Activated naive CD4-positive, alpha-beta T cell treated with anti-CD3 and anti-CD28 coated beads for 36 hours (primary cell): ENCODE results near the gene ARHGAP28. TPM values are rescaled to one million over a fixed set of nuclear protein-coding genes. Genes with fewer than 3 reads are reported as not detected.

ENCODE experiments used
- CTCF ChIA-PET: fragments of 350-600 bp; sonication (Branson Sonifier 250); formaldehyde crosslinking; loops from one replicate; lab custom pipeline; 2021; ENCODE audit warnings: antibody characterized with exemption; lab: Charles Lee
- DNase-seq: peaks from one replicate; pipeline ENCODE4 v3.0.0-alpha.2; 2020
- H3K27ac Mint-ChIP-seq: one replicate; pipeline ENCODE4 v1.8.0; 2021; ENCODE audit warnings: mild to moderate bottlenecking, mixed read lengths
- H3K27me3 Mint-ChIP-seq: one replicate; pipeline ENCODE4 v1.8.0; 2021; ENCODE audit warnings: low read depth, mixed read lengths
- H3K36me3 Mint-ChIP-seq: one replicate; pipeline ENCODE4 v1.8.0; 2021; ENCODE audit warnings: low read depth, mixed read lengths
- H3K4me1 Mint-ChIP-seq: one replicate; pipeline ENCODE4 v1.8.0; 2021; ENCODE audit warnings: low read depth, mixed read lengths
- H3K4me3 Mint-ChIP-seq: one replicate; pipeline ENCODE4 v1.8.0; 2021; ENCODE audit warnings: mild to moderate bottlenecking, moderate library complexity, mixed read lengths
- H3K9me3 Mint-ChIP-seq: one replicate; pipeline ENCODE4 v1.8.0; 2021; ENCODE audit warnings: mixed read lengths
- intact Hi-C: fragments of 100-400 bp; cut with micrococcal nuclease; formaldehyde crosslinking; loops from one replicate; pipeline ENCODE4 v1.15.1; 2023
- total RNA-seq, 2 experiments: library from RNA; stranded (reverse); gene quantifications; one replicate each; pipeline ENCODE4 v1.2.3, GENCODE V29; 2021

Gene ARHGAP28
- total RNA-seq, result not detected

GRCh38 chr18:6729247-6730091, at the start of gene ARHGAP28:
Gene ARHGAP28 (plus strand): TSS chr18:6729716. CDS start chr18:6729822, 106 bp downstream.
- Mint-ChIP-seq H3K9me3 (no peaks in the 10 kb centered on the region), H3K4me3 (peak within 1 kb of the TSS; percentile 53), H3K36me3 (no peaks in the 10 kb centered on the region), H3K27ac (no peak within 1 kb of the TSS), H3K4me1 (peaks cover 8% of the 10 kb centered on the region), H3K27me3 (peaks cover 27% of the 10 kb centered on the region)
- intact Hi-C loops, result no loop called here
- DNase-seq, result no peak
- CTCF ChIA-PET, result no interaction called here

GRCh38 chr18:6681331-6681875, 48.1 kb upstream of the ARHGAP28 start:
- Mint-ChIP-seq H3K36me3 (no peaks in the 10 kb centered on the region), H3K27me3 (no peaks in the 10 kb centered on the region), H3K9me3 (peaks cover 4% of the 10 kb centered on the region), H3K4me3 (no peak overlapping the region), H3K27ac (no peak overlapping the region), H3K4me1 (no peaks in the 10 kb centered on the region)
- DNase-seq, result no peak
- CTCF ChIA-PET, result no interaction called here
- intact Hi-C loops, result no loop called here

DNA sequence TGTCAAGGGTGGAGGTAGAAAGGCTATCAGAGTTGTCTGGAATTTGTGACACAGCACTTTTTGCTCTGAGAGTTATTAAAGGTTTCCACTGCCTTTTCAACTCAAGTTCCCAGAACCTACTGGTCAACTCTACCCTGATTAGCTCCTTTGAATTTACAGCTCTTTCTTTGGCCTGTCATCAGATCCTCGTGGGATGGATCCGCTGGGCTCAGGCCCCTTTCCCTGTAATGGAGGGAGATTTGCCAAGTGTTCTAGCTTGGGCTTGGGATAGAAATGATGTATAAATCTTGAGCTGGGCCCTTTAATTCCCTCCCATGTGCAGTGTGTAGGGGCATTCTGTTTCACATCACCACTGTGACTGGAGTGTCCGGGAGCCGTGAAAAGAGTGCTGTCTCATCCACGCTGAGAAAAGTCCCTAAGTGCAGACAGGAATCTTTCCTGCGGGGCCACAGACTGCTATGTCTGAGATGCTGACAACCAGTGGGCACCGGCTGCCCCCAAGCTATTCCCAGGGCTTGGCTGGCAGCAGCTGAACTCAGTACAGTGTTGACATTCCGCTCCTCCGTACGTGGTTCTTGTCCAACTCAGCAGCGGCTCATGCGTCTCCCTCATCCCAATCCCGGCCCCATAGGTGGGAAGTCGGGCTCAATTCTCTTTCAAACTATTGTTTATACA, 46.9 kb upstream of the ARHGAP28 start:
- intact Hi-C loops, result no loop called here
- Mint-ChIP-seq H3K4me3 (no peak overlapping the region), H3K9me3 (peaks cover 9% of the 10 kb centered on the region), H3K27me3 (no peaks in the 10 kb centered on the region), H3K36me3 (no peaks in the 10 kb centered on the region), H3K27ac (no peak overlapping the region), H3K4me1 (no peaks in the 10 kb centered on the region)
- CTCF ChIA-PET, result no interaction called here
- DNase-seq, result no peak

DNA sequence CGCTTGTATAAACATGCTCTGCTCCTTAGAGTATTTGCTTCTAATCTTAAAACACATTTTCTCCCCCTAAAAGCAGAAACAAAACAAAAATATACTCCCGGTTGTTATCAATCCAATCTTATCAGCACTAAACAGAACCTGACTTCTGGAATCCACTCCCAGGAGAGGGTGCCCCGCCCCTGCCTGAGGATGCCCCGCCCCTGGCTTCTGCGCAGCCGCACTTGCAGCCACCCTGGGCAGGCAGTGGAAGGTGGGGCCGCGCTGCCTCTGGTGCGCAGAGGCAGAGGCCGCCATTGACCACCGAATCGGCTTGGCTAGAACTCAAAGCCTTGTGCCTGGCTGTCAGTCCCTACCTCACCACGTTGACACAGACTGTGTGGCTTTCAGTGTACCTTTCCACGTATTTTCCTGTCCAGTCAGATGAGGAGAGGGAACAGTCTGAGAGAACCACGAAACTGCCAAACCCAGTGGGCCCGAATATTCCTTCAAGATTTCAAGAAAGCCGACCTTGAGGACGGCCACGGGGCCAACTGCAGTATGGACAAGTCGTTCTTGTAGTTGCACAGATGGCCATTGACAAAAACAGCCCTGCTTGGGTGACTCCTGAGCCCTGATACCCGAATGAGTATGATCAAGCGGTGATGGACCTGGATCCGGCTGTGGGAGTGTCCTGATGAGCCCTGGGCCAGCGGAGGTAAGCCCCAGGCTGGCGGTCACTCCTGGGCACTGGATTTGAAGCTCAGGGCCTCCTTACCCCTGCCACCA, 46.2 kb upstream of the ARHGAP28 start:
- no peaks in the 10 kb centered on the region for H3K27me3 Mint-ChIP-seq
- H3K27ac Mint-ChIP-seq, result no peak overlapping the region
- CTCF ChIA-PET, result no interaction called here
- H3K9me3 Mint-ChIP-seq, result peaks cover 10% of the 10 kb centered on the region
- intact Hi-C loops, result no loop called here
- H3K4me3 Mint-ChIP-seq, result no peak overlapping the region
- H3K4me1 Mint-ChIP-seq, result no peaks in the 10 kb centered on the region
- H3K36me3 Mint-ChIP-seq, result no peaks in the 10 kb centered on the region
- no peak for DNase-seq

- Mint-ChIP-seq H3K27ac (no peak overlapping the region), H3K4me1 (no peaks in the 10 kb centered on the region), H3K9me3 (peaks cover 10% of the 10 kb centered on the region), H3K4me3 (no peak overlapping the region), H3K36me3 (no peaks in the 10 kb centered on the region), H3K27me3 (no peaks in the 10 kb centered on the region)
- DNase-seq, result no peak
- CTCF ChIA-PET, result no interaction called here
- intact Hi-C loops, result no loop called here
Observed at GRCh38 chr18:6687676-6688075, 41.8 kb upstream of the ARHGAP28 start.

- no peaks in the 10 kb centered on the region for H3K4me1 Mint-ChIP-seq
- CTCF ChIA-PET, result interaction anchor here (0.6 kb wide), 1 partner anchor 174 kb away, joined by 4 read pairs; no protein-coding TSS in a partner anchor
- intact Hi-C loops, result no loop called here
Observed at GRCh38 chr18:6708890-6709289, 20.6 kb upstream of the ARHGAP28 start.

GRCh38 chr18:6711467-6711866, 18.0 kb upstream of the ARHGAP28 start:
- Mint-ChIP-seq H3K9me3 (peaks cover 2% of the 10 kb centered on the region), H3K27me3 (no peaks in the 10 kb centered on the region), H3K36me3 (no peaks in the 10 kb centered on the region), H3K4me1 (no peaks in the 10 kb centered on the region), H3K27ac (no peak overlapping the region), H3K4me3 (no peak overlapping the region)
- DNase-seq, result no peak
- intact Hi-C loops, result no loop called here
- CTCF ChIA-PET, result no interaction called here

More at GRCh38 chr18:6708890-6709289, 20.6 kb upstream of the ARHGAP28 start:
- H3K9me3 Mint-ChIP-seq, result peaks cover 6% of the 10 kb centered on the region
- no peak for DNase-seq
- H3K27ac Mint-ChIP-seq, result no peak overlapping the region
- H3K4me3 Mint-ChIP-seq, result no peak overlapping the region
- H3K36me3 Mint-ChIP-seq, result no peaks in the 10 kb centered on the region
- no peaks in the 10 kb centered on the region for H3K27me3 Mint-ChIP-seq

GRCh38 chr18:6712401-6712800, 17.1 kb upstream of the ARHGAP28 start:
- DNase-seq, result no peak
- H3K36me3 Mint-ChIP-seq, result no peaks in the 10 kb centered on the region
- no peak overlapping the region for H3K4me3 Mint-ChIP-seq
- no peaks in the 10 kb centered on the region for H3K4me1 Mint-ChIP-seq
- no peak overlapping the region for H3K27ac Mint-ChIP-seq
- intact Hi-C loops, result no loop called here
- H3K9me3 Mint-ChIP-seq, result peaks cover 2% of the 10 kb centered on the region
- no peaks in the 10 kb centered on the region for H3K27me3 Mint-ChIP-seq
- CTCF ChIA-PET, result no interaction called here

DNA sequence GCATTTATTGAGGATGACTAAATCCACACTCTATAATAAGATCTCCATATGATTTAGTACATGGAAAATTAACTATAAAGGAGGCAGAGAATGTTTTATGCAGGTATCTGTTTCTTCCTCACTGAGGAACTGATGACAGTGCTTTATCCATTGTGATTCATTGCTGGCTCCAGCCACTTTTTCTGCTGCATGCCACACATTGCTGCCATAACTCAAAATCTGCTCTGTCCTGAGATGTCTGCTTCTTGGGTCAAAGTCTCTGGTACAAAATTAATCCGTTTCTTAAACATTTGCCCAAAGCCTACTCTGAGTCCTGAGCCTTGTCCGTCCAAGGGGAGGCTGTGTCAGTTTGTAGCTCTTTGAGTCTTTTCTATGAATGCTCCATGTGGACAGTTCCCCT, 15.5 kb upstream of the ARHGAP28 start:
- intact Hi-C loops, result no loop called here
- CTCF ChIA-PET, result no interaction called here
- Mint-ChIP-seq H3K4me1 (no peaks in the 10 kb centered on the region), H3K27ac (no peak overlapping the region), H3K4me3 (no peak overlapping the region), H3K9me3 (no peaks in the 10 kb centered on the region), H3K36me3 (no peaks in the 10 kb centered on the region), H3K27me3 (no peaks in the 10 kb centered on the region)
- no peak for DNase-seq

GRCh38 chr18:6718267-6718666, 11.2 kb upstream of the ARHGAP28 start:
- no peaks in the 10 kb centered on the region for H3K4me1 Mint-ChIP-seq
- CTCF ChIA-PET, result interaction anchor here (0.6 kb wide), 1 partner anchor 26 kb away, joined by 3 read pairs; no protein-coding TSS in a partner anchor
- no peaks in the 10 kb centered on the region for H3K9me3 Mint-ChIP-seq
- no peaks in the 10 kb centered on the region for H3K36me3 Mint-ChIP-seq
- no peak overlapping the region for H3K27ac Mint-ChIP-seq
- DNase-seq, result no peak
- no peaks in the 10 kb centered on the region for H3K27me3 Mint-ChIP-seq
- H3K4me3 Mint-ChIP-seq, result no peak overlapping the region
- intact Hi-C loops, result no loop called here

- CTCF ChIA-PET, result no interaction called here
- no peaks in the 10 kb centered on the region for H3K9me3 Mint-ChIP-seq
- intact Hi-C loops, result no loop called here
- DNase-seq, result no peak
- H3K4me1 Mint-ChIP-seq, result no peaks in the 10 kb centered on the region
- no peaks in the 10 kb centered on the region for H3K36me3 Mint-ChIP-seq
- H3K27ac Mint-ChIP-seq, result no peak overlapping the region
- H3K27me3 Mint-ChIP-seq, result no peaks in the 10 kb centered on the region
- no peak overlapping the region for H3K4me3 Mint-ChIP-seq
Observed at GRCh38 chr18:6719098-6719846, 10.2 kb upstream of the ARHGAP28 start.
